ENCODE results near the gene STXBP6. TPM values are rescaled to one million over a fixed set of nuclear protein-coding genes. Genes with fewer than 3 reads are reported as not detected.

The STXBP6 gene
- total RNA-seq, 4 donors from 2014 or later = 7.1 to 16.8 (median 8.9) TPM

DNA sequence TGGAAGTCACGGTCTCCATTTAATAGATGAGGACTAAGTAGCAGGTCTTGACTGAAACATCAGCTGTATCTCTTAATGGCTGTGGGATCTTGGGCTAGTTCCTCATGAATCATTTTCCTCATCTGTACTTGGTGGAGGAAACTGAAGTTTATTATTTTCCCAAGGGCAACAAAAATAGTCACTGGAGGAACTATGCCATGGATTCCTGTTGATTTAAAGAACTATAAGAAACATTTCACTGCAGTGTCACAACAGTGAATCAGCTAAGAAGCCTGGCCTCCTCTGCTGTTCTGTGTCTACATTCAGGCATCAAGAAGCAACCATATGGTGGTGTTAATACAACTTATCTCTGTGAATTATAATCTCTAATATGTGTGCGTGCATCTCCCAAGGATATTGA, 200.5 kb downstream of the STXBP6 start:
- 86 to 92% methylated on average over 2 of the region's 2 CpGs for WGBS, 2 donors (ENCODE audit: low coverage in 1 of 2)
- in situ Hi-C loops (cut with MboI; ENCODE audit: low pct_ligation_motif_present in 1 of 4, low pct_unique_long_range_greater_than_20kb in 1 of 4, low sequenced_read_pairs in 3 of 4) (no loop called here), intact Hi-C loops (cut with DNase I; ENCODE audit: low total_unique reads) (no loop called here)
- no peak for DNase-seq
- no peaks in the 10 kb centered on the region for H3K27me3 ChIP-seq
- peaks cover 0 to 61% (median 20%) of the 10 kb centered on the region in 4 donors for H3K4me1 ChIP-seq
- no peaks in the 10 kb centered on the region for H3K9me3 ChIP-seq
- no peaks in the 10 kb centered on the region for H3K36me3 ChIP-seq
- H3K4me3 ChIP-seq = no peak overlapping the region
- TF ChIP-seq POLR2A (IDR thresholded peaks at IDR 0.05) = no peak
- TF ChIP-seq, protein P1, sequence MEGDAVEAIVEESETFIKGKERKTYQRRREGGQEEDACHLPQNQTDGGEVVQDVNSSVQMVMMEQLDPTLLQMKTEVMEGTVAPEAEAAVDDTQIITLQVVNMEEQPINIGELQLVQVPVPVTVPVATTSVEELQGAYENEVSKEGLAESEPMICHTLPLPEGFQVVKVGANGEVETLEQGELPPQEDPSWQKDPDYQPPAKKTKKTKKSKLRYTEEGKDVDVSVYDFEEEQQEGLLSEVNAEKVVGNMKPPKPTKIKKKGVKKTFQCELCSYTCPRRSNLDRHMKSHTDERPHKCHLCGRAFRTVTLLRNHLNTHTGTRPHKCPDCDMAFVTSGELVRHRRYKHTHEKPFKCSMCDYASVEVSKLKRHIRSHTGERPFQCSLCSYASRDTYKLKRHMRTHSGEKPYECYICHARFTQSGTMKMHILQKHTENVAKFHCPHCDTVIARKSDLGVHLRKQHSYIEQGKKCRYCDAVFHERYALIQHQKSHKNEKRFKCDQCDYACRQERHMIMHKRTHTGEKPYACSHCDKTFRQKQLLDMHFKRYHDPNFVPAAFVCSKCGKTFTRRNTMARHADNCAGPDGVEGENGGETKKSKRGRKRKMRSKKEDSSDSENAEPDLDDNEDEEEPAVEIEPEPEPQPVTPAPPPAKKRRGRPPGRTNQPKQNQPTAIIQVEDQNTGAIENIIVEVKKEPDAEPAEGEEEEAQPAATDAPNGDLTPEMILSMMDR (IDR thresholded peaks at IDR 0.05) = no peak
- TF ChIP-seq POLR2AphosphoS5 (IDR thresholded peaks at IDR 0.05) = no peak
- TF ChIP-seq EP300 (IDR thresholded peaks at IDR 0.05; ENCODE audit: low read depth) = no peak
- no peak overlapping the region for H3K27ac ChIP-seq

DNA sequence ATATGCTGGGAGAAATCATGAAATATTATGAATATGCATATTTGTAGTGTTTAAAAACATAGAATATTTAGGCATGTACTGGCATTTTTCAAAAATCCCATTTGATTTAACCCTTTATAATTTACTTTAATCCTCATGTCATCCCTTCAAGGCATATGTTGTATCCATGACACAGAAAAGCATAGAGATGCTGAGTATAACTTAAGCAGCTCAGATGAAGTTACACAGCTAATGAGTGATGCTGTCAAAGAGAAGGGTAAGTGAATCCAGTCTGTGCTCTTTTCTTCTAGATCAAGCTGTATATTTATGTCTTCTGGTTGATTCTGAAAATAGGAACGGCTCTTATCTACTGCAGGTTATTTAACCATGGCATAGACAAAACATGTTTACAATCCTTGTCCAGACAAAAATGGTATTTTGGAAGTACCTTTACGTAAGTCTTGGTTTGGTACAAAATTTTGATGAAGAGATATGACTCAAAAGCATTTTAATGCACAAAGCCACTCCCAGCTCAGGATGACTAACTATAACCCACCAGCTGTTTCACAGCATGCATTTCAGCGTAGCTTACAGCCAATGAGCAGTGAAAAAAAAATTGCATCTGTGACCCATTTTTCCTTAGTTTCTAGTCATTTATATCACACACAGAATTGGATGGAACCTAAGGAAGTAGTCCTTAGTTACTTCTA, 201.7 kb downstream of the STXBP6 start:
- H3K36me3 ChIP-seq = no peaks in the 10 kb centered on the region
- H3K4me3 ChIP-seq = no peak overlapping the region
- no peak for DNase-seq
- no peak for TF ChIP-seq POLR2A (IDR thresholded peaks at IDR 0.05)
- TF ChIP-seq EP300 (IDR thresholded peaks at IDR 0.05; ENCODE audit: low read depth) = no peak
- TF ChIP-seq, protein P1 (IDR thresholded peaks at IDR 0.05) = no peak
- no peak for TF ChIP-seq POLR2AphosphoS5 (IDR thresholded peaks at IDR 0.05)
- 54 to 59% methylated on average over 3 of the region's 3 CpGs for WGBS, 2 donors (ENCODE audit: low coverage in 1 of 2)
- no peaks in the 10 kb centered on the region for H3K27me3 ChIP-seq
- peaks cover 0 to 61% (median 22%) of the 10 kb centered on the region in 4 donors for H3K4me1 ChIP-seq
- no peaks in the 10 kb centered on the region for H3K9me3 ChIP-seq
- in situ Hi-C loops (cut with MboI; ENCODE audit: low pct_ligation_motif_present in 1 of 4, low pct_unique_long_range_greater_than_20kb in 1 of 4, low sequenced_read_pairs in 3 of 4) (no loop called here), intact Hi-C loops (cut with DNase I; ENCODE audit: low total_unique reads) (no loop called here)
- no peak overlapping the region for H3K27ac ChIP-seq

DNA sequence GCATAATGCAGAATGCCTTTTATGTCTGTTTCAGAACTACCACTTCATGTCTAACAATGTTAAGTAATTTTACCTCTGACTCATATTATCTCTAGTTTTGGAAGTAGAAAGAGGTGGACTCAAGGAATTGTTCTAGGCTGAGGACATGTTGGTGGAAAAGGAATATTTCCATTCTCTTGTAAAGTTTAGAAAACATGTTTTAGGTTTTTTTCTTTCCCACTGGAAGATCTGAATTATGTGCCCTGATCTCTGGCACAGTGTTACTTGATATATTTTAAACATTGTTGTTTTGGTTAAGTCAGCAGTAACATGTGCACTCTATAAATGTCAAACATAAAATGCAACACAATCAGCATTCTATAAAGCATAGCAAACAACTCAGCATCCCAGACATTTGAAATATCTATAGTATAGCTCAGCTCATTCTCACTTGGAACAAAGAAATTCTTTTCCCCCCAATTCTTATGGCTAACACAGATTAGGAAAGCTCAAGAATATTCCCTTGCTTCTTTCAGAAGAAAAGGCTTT, 202.3 kb downstream of the STXBP6 start:
- H3K27me3 ChIP-seq = no peaks in the 10 kb centered on the region
- DNase-seq = no peak
- H3K36me3 ChIP-seq = no peaks in the 10 kb centered on the region
- no peak overlapping the region for H3K27ac ChIP-seq
- intact Hi-C loops (cut with DNase I; ENCODE audit: low total_unique reads) = no loop called here
- in situ Hi-C loops (cut with MboI; ENCODE audit: low pct_ligation_motif_present in 1 of 4, low pct_unique_long_range_greater_than_20kb in 1 of 4, low sequenced_read_pairs in 3 of 4) = no loop called here
- no peaks in the 10 kb centered on the region for H3K9me3 ChIP-seq
- no peak overlapping the region for H3K4me3 ChIP-seq
- TF ChIP-seq, protein P1 (IDR thresholded peaks at IDR 0.05) = no peak
- no peak for TF ChIP-seq POLR2A (IDR thresholded peaks at IDR 0.05)
- no peak for TF ChIP-seq POLR2AphosphoS5 (IDR thresholded peaks at IDR 0.05)
- TF ChIP-seq EP300 (IDR thresholded peaks at IDR 0.05; ENCODE audit: low read depth) = no peak
- H3K4me1 ChIP-seq = peaks cover 0 to 58% (median 22%) of the 10 kb centered on the region in 4 donors

DNA sequence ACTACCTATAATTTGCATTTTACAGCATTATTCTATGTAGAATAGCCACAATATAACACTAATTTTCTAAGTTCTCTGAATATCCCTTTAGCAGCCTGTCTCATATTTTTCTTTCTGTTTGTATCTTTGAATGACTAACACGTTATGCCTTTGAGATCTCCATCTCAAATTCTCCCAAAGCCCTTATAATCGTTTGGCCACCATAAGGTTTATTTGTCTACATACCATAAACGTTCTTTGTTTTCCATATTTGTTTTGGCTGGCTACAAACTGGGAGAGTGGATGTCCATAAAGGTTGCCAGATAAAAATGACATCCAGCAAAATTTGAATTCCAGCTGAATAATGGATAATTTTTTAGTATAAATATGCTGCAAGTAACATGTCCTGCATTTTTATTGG, 203.7 kb downstream of the STXBP6 start:
- Histone ChIP-seq H3K36me3 (no peaks in the 10 kb centered on the region), H3K9me3 (no peaks in the 10 kb centered on the region), H3K27me3 (no peaks in the 10 kb centered on the region), H3K4me3 (no peak overlapping the region), H3K4me1 (peaks cover 0 to 56% (median 15%) of the 10 kb centered on the region in 4 donors), H3K27ac (peak overlapping the region in 3 of 4 donors; percentile 11 to 25 (median 14))
- in situ Hi-C loops (cut with MboI; ENCODE audit: low pct_ligation_motif_present in 1 of 4, low pct_unique_long_range_greater_than_20kb in 1 of 4, low sequenced_read_pairs in 3 of 4) (no loop called here), intact Hi-C loops (cut with DNase I; ENCODE audit: low total_unique reads) (no loop called here)
- WGBS, 2 donors (ENCODE audit: low coverage in 1 of 2) = 31 to 39% methylated on average over 3 of the region's 3 CpGs
- no peak for DNase-seq
- TF ChIP-seq POLR2A (IDR thresholded peaks at IDR 0.05) (no peak), POLR2AphosphoS5 (IDR thresholded peaks at IDR 0.05) (no peak), EP300 (IDR thresholded peaks at IDR 0.05; ENCODE audit: low read depth) (no peak)
- TF ChIP-seq, protein P1 (IDR thresholded peaks at IDR 0.05) = no peak
